ENCODE data around the gene PMEPA1. TPM values are rescaled to one million over a fixed set of nuclear protein-coding genes. Genes with fewer than 3 reads are reported as not detected.

PMEPA1 gene
- polyA plus RNA-seq, 10 donors, result 15.2 to 31.8 (median 20.6) TPM

DNA sequence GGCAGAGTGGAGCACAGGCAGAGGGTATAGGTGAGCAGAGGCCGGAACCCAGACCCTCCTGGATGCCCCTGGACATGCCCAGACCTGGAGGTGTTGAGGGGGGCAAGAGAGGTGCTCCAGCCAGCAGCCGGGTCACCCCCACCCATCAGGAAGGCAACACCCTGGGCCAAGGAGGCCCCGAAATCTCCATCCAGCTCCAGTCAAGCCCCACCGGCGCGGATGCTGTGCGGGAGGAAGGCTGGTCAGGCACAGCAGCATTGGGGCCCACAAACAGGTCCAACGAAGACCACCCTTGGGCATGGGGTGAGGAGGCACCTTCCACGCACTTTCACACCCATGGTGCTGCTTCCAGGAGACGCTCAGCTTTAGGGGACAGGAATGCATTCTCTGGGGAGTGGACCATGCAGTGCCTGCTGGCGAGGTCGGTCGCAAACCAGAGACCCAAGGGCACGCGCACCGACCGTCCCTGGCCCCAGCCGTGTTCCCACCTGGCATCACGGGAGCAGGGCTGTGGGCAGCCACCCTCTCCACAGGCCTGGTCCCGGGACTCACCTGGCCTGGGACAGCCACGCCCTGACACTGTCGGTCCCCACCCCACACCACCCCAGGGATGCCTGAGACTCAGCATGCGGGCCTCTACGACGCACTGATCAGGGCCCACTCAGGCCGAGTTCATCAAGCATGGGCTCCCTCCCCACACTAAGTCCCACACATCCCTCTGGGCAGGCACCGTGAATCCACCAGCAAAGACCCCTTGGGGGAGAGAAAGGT lies 45.9 kb downstream of the PMEPA1 start:
- no peak for DNase-seq

- no peak for DNase-seq
These were observed 46.6 kb downstream of the PMEPA1 start for GRCh38 chr20:57663241-57663640.

DNA sequence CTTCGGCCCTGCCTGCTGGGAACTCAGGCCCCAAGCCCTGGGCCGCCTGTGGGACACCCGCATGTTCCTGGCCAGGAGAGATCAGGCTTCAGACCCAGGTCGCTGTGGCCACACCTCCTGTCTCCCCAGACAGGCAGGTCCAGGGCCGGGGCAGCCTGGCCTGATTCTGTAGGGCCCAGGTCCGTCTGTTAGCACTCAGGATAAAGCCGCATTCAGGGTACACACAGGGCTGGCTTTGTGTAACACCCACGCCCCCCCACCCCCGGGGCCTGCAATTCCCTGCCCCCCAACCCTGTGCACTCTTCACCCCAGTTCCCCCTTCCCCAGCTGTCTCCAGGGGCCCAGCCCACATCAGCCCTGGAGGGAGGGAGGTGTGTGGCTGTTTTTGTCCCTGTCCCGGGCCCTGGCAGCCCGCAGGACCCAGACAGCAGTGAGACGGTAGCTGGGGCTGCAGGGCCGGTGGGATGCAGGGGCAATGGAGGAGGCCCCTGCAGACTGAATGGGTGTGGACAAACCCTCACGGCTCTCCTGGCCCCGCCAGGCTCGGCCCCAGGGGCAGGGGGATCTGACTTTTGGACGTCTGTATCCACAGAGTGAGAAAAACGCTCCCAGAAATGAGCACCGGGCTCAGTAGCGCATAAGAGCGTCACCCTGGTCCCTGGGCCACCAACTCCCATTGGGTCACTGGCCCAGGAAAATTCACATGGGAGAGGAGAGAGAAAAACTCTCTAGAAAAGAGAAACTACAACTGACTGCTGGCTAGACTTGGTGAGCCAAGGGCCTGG lies 47.2 kb downstream of the PMEPA1 start:
- DNase-seq, result no peak

DNA sequence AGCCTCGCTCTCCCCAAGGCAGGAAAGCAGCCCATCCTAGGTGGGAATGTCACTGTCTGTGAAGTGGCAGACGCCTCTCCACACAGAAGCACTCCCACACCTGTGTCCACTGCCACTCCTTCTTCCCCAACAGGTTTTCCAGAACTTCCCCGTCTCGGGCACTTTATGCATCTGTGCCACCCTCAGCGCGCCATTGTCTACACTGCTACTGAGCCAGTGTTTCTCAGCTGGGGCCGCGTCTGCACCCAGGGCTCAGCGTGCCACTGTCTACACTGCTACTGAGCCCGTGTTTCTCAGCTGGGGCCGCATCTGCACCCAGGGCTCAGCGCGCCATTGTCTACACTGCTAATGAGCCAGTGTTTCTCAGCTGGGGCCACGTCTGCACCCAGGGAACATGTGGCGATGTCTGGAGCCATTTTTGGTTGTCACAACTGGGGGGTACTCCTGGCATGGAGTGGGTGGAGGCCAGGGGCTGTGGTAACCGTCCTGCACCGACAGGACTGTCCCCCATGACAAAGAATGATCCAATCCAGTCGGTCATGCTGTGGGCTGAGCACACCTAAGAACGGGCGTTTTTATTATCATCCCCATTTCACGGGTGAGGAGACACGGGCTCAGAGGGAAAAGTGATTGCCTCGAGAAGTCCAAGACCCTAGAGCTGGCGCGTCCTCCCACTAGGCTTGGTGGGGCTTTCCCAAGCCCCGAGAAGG lies 47.9 kb downstream of the PMEPA1 start:
- DNase-seq, result no peak

DNA sequence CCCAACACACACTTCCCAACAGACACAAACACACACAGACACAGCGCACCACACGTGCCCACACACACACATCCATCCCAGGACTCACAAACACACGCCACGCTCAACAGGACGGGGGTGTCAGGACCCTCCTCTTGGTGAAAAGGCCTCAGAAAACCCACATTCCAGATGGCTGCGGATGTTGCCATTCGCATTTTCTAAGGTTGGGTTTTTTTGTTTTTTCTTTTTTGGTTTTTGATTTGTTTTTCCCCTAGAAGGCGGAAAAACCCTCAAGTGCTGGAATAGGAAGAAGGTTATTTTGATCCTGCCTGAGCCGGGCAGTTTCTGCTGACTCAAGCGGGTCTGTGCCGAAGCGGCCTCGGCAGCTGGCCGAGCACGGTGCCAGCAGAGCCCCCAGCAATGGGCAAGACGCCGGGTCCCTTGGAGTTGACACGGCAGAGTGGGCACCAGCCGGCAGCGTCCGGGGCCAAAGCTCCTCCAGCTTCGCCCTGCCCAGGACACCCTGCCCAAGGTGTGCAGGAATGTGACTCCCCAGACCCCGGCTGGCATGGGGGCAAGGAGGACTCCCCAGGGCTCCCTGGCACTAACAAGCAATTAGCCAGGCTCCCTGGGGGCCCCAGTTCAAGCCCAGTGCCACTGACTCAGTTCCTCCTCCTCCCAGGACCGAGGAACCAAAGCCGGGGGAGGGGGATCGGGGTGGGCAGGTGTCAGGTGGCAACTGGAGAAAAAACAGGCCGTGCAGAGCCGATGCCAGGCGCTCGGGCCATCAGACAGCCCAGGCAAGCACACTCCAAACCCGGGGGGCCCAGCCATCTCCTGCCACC lies 48.7 kb downstream of the PMEPA1 start:
- peak in 1 of 3 donors; percentile 37 for DNase-seq

GRCh38 chr20:57660181-57660921 lies 49.5 kb downstream of the PMEPA1 start:
- peak in 1 of 3 donors; percentile 1 for DNase-seq

DNA sequence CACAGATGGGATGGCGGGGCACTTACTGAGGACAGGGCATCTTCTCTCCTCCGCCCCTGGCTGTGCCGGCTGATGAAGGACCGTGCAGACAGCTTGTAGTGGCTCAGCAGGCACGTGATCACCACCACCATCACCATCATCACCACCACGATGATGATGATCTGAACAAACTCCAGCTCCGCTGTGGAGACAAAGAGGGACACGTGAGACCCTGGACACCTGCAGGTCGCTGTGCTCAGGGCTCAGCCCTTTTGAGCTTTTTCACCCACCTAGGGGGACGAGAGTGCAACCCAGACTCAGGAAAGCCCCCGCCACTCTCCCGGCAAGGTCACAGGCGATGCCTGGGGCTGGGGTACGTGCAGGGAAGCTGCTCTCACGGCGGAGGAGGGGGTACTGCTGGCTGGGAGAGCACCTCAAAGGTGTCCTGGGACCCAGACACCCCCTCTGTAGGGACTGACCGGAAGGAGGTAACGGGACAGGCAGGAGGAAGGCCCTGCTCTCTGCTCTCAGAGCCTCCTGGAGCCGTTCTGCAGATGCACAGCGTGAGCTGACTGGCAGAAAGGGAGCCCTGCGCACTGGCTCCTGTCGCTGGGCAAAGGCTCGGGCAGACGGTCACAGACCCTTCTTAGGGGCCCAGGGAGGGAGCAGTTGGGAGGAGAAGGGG lies 50.2 kb downstream of the PMEPA1 start:
- no peak for DNase-seq

GRCh38 chr20:57658833-57659516 lies 50.8 kb downstream of the PMEPA1 start:
- peak in 1 of 3 donors; percentile 11 for DNase-seq

GRCh38 chr20:57658447-57658832 lies 51.4 kb downstream of the PMEPA1 start:
- DNase-seq, result peak in 1 of 3 donors; percentile 1

DNA sequence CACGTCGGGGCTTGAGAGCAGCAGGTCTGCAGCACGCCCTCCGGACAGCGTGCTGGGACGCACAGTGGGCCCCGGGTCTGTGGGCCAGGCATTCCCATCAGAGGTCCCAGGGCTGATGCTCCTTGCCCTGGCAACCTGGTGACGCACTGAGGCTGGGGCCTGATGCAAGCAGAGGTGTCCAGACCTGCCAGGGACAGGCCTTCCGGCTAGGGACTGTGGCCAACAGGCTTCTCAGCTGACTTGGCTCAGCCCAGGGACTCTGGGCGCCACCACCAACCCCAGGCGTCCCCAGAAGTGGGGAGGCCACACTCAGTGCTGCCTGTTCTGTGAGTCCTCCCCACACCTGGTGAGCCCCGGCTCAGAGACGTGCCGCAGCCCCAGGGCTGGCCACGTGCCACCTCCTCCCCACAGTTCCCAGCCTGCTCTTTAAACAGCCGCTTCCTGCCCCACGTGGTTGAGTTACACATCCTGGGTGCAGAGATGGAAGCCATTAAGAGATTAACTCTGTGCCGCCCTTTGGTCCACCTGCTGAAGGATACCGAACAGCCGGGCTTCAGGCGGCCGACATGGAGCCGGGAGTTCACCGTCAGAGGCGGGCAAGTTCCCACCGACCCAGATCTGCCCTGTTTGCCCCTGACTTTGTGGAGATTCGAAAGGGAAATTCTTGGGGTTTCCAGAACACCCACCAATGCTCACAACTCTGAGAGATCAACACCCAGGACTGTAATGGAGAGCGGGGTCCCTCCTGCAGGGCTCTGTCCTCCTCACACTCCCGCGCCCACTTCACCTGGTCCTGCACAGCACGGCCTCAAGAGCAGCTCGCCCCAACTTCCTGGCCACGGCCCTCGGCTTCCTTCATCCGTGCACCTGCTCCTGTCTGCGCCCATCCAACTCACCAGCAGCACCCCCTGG lies 52.0 kb downstream of the PMEPA1 start:
- DNase-seq, result peak in 1 of 3 donors; percentile 15

GRCh38 chr20:57656821-57657534 lies 52.8 kb downstream of the PMEPA1 start:
- DNase-seq, result peak in 1 of 3 donors; percentile 1

GRCh38 chr20:57656252-57656820 lies 53.5 kb downstream of the PMEPA1 start:
- peak in 1 of 3 donors; percentile 2 for DNase-seq

DNA sequence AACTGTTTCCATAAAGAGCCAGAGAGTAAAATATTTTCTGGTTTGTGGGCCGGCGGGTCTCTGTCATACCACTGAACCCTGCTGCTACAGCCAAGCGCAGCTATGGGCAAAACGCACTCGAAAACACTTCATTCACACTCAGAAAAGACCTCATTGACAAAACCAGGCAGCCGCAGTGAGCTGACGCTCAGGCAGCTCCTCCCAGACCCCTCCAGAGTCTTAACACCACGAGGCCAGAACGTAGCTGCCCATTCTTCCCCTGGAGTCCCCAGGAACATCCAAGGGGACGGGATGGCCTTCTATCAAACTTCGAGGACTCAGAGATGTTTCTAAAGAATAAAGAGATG lies 54.0 kb downstream of the PMEPA1 start:
- DNase-seq, result peak in 1 of 3 donors; percentile 2

DNA sequence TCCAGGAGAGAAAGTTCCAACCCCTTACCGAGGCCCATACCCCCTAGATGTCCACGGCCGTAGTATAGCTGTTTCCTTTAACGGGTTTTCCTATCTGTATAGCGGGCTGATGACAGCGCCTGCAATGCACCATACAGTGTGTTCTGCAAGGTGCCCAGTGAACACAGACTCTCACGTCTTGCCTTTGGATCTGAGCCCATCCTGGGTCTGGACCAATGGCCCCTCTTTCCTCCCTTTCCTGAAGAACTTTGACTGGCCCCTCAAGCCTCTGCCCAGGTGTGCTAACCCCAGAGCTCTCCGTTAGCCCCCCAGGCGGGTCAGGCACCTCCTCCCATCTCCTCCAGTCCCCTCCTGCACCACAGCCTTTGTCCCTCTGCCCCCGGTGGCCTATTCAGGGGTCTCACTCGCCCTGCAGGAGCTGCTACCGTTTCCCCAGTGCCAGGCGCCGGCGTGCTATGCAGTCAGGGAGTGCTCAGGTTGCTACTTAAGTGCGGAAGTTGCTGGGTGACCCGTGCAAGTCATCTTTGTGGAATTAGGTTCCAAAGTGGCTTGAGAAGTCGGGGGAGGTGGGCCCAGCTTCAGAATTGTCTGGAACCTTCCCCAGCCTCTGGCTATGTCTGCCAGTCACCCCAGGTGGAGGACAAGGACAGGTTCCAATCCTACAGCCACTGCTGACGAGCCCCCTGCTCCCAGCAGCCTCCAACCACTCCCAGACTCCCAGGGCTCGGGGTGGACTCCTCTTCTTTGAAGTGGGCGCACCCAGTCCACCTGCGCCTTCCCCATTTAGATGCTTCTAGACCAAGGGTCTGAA lies 54.6 kb downstream of the PMEPA1 start:
- DNase-seq, result peak in 1 of 3 donors; percentile 5

GRCh38 chr20:57654363-57654997 lies 55.3 kb downstream of the PMEPA1 start:
- DNase-seq, result peak; percentile 45 to 83 (median 64)

DNA sequence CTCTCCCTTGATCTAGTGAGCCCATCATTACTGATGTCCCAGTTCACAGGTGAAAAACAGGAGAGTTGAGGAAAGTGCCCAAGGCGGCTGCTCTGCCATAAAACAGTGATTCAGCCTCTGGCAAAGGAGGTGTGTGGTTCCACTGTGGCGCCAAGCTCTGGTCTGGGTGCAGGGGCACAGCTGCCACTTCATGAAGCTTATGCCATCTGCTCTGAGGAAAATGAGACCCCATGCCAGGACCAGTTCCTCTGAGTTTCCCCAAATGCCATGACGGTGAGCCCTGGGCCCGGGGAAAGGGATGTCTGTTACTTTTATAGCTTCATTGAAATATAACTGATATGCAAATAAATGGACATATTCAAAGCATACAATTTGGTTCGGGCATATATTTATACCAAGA lies 55.9 kb downstream of the PMEPA1 start:
- no peak for DNase-seq
